ENCODE measurements around the gene CD55. TPM values are rescaled to one million over a fixed set of nuclear protein-coding genes. Genes with fewer than 3 reads are reported as not detected.

CD55 gene
- total RNA-seq, 1 experiment from 2014 or later, result 17.2 TPM

- H3K36me3 Mint-ChIP-seq, result no peaks in the 10 kb centered on the region; the same call in 1 of the 2 replicates
- H3K9me3 Mint-ChIP-seq, result no peaks in the 10 kb centered on the region
- CTCF ChIA-PET, result no interaction called here
- no peak overlapping the region for H3K4me3 Mint-ChIP-seq
- H3K27ac Mint-ChIP-seq, result no peak overlapping the region
- H3K27me3 Mint-ChIP-seq (ENCODE audit: low read depth), result no peaks in the 10 kb centered on the region
- DNase-seq (ENCODE audit: low spot score), result no peak
- peaks cover 8% of the 10 kb centered on the region for H3K4me1 Mint-ChIP-seq
- no peak for ATAC-seq
- POLR2A ChIA-PET, result no interaction called here
- TF ChIP-seq TEAD1 (CRISPR knock-in tag; IDR thresholded peaks at IDR 0.05) (no peak), TP53 (CRISPR knock-in tag; IDR thresholded peaks at IDR 0.05) (no peak), ZSCAN18 (CRISPR knock-in tag; IDR thresholded peaks at IDR 0.05) (no peak), PREB (CRISPR knock-in tag; IDR thresholded peaks at IDR 0.05; ENCODE audit: borderline replicate concordance) (no peak), NFYB (CRISPR knock-in tag; conservative IDR thresholded peaks at IDR 0.05; ENCODE audit: low read depth) (no peak), SMAD3 (CRISPR knock-in tag; IDR thresholded peaks at IDR 0.05; ENCODE audit: borderline replicate concordance) (no peak), FOXK1 (CRISPR knock-in tag; IDR thresholded peaks at IDR 0.05) (no peak), IRF1 (CRISPR knock-in tag; IDR thresholded peaks at IDR 0.05) (no peak), MYBL2 (CRISPR knock-in tag; IDR thresholded peaks at IDR 0.05) (no peak), EMX1 (CRISPR knock-in tag; IDR thresholded peaks at IDR 0.05) (no peak), GABPB1 (CRISPR knock-in tag; IDR thresholded peaks at IDR 0.05) (no peak), GRHL2 (CRISPR knock-in tag; IDR thresholded peaks at IDR 0.05; ENCODE audit: insufficient replicate concordance, severe bottlenecking) (no peak), E2F1 (CRISPR knock-in tag; IDR thresholded peaks at IDR 0.05) (no peak)
These were observed 20.9 kb downstream of the CD55 start for GRCh38 chr1:207342332-207342731.

GRCh38 chr1:207343675-207344074, 22.2 kb downstream of the CD55 start:
- Mint-ChIP-seq H3K27me3 (ENCODE audit: low read depth) (no peaks in the 10 kb centered on the region), H3K27ac (no peak overlapping the region), H3K36me3 (peaks cover 13% of the 10 kb centered on the region), H3K9me3 (no peaks in the 10 kb centered on the region), H3K4me1 (peaks cover 8% of the 10 kb centered on the region), H3K4me3 (no peak overlapping the region)
- no peak for ATAC-seq
- DNase-seq (ENCODE audit: low spot score), result no peak
- POLR2A ChIA-PET, result no interaction called here
- no peak for TF ChIP-seq ZSCAN18 (CRISPR knock-in tag; IDR thresholded peaks at IDR 0.05)
- no peak for TF ChIP-seq ZNF263 (CRISPR knock-in tag; IDR thresholded peaks at IDR 0.05; ENCODE audit: low read depth)
- no peak for TF ChIP-seq CDX4 (CRISPR knock-in tag; IDR thresholded peaks at IDR 0.05; ENCODE audit: borderline replicate concordance)
- TF ChIP-seq MYBL2 (CRISPR knock-in tag; IDR thresholded peaks at IDR 0.05), result no peak
- no peak for TF ChIP-seq FOXP4 (CRISPR knock-in tag; IDR thresholded peaks at IDR 0.05)
- no peak for TF ChIP-seq ETV6 (CRISPR knock-in tag; IDR thresholded peaks at IDR 0.05)
- CTCF ChIA-PET, result no interaction called here

Measured in WTC11 (cell line).